Measurements from ENCODE around the gene PPP1R27. TPM values are rescaled to one million over a fixed set of nuclear protein-coding genes. Genes with fewer than 3 reads are reported as not detected.

Gene PPP1R27
- total and polyA plus RNA-seq, 7 donors, result 296 to 2,217 (median 976) TPM

DNA sequence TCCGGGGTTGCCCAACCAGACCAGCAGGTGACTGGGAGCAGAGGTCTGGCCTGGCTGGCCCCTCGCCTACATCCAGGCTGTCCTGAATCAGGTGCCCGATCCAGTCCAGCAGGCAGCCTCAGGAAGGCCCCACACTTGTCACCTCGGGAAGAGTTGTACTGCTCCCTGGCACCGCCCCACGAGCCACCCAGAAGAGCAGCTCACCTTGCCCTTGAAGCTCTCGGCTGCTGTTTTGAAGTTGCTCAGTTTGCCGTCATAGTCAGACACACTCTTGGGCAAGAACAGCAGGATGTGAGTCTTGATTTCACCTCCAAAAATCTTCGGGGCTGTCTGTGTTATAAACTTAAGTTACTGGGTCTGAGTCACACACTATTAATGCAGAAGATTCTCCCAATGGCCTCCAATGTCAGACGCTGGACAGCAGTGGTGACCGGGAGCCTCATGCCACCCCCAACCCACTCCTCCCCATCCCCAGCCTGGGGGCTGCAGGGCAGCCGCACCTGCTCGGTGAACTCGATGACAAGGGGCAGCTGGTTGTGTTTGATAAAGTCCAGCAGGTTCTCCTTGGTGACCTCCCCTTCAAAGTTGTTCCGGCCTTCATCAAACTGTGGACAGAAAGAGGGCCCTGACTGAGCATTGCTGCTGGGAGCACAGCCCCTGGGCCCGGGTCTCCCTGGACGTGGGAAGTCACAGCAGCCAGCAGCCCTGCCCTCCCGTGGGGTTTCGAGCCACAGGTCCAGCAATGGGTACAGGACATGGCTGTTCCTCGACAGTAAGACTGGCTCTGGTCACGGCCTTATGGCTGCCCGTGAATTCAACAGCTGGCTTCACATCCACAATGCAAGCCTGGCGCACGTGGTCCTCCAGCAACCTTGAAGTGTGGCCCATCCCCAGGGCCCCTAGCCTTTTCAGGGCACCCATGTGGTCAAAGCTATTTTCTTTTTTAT lies 12.2 kb upstream of the PPP1R27 start:
- no peak overlapping the region for H3K27ac ChIP-seq
- no peaks in the 10 kb centered on the region for H3K9me3 ChIP-seq
- H3K4me1 ChIP-seq, result peaks cover 16% of the 10 kb centered on the region
- intact Hi-C loops (cut with DNase I), result no loop called here
- no peak for TF ChIP-seq CTCF (IDR thresholded peaks at IDR 0.05)
- WGBS, 3 donors, result 85 to 91% (median 88%) methylated on average over 24 of the region's 24 CpGs
- H3K4me3 ChIP-seq, result no peak overlapping the region
- ATAC-seq (no peak), DNase-seq (no peak)
- H3K36me3 ChIP-seq (ENCODE audit: insufficient read depth in 1 of 2, low read depth in 1 of 2), result peaks cover 10 to 92% of the 10 kb centered on the region in 2 donors
- H3K27me3 ChIP-seq (ENCODE audit: insufficient read depth in 3 of 3, low read length in 2 of 3), result no peaks in the 10 kb centered on the region

- peaks cover 10 to 83% of the 10 kb centered on the region in 2 donors for H3K36me3 ChIP-seq (ENCODE audit: insufficient read depth in 1 of 2, low read depth in 1 of 2)
- ATAC-seq (no peak), DNase-seq (no peak)
- peaks cover 24% of the 10 kb centered on the region for H3K4me1 ChIP-seq
- no peak overlapping the region for H3K27ac ChIP-seq
- H3K9me3 ChIP-seq, result no peaks in the 10 kb centered on the region
- H3K27me3 ChIP-seq (ENCODE audit: insufficient read depth in 3 of 3, low read length in 2 of 3), result no peaks in the 10 kb centered on the region
- intact Hi-C loops (cut with DNase I), result no loop called here
- 92 to 94% (median 92%) methylated on average over 37 to 38 of the region's 38 CpGs for WGBS, 3 donors
- no peak overlapping the region for H3K4me3 ChIP-seq
- TF ChIP-seq CTCF (IDR thresholded peaks at IDR 0.05), result no peak
Observed at GRCh38 chr17:81845881-81846742, 11.3 kb upstream of the PPP1R27 start.

DNA sequence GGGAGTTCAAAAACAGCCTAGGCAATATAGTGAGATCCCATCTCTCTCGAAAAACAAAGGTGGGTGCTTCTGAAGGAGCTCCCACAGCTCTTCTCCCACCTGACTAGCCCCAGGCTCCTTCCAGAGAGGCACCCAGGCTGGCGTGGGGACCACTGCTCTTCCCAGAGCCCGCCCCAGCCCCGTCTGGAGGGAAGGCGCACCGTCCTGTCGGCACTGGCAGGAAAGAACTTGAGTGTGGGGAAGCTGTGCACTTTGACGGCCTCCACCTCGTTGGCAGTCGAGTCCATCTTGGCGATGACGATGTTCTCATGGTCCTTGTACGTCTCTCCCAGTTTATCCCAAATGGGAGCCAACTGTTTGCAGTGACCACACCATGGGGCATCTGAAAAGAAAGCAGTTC lies 10.5 kb upstream of the PPP1R27 start:
- H3K27me3 ChIP-seq (ENCODE audit: insufficient read depth in 3 of 3, low read length in 2 of 3), result no peaks in the 10 kb centered on the region
- TF ChIP-seq CTCF (IDR thresholded peaks at IDR 0.05), result no peak
- 87 to 94% (median 92%) methylated on average over 13 of the region's 13 CpGs for WGBS, 3 donors

DNA sequence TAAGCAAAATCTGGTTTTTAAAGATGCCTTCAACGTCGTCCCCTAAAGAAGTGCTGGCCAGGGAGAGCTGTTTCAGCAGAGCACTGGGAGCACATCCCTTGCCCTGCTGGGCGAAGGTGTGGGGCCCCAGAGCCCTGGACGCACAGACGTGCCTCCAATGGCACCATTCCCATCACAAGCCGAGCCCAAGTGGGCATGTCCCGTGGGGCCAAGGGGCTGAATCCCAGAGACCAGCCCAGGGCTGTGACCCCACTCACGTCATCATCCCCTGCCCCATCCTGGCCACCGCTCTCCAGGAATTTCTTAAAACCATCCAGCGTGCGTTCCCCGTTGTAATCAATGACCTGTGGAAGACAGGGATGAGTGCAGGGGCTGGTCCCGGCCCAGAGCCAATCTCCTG lies 10.0 kb upstream of the PPP1R27 start:
- intact Hi-C loops (cut with DNase I), result no loop called here
- Histone ChIP-seq H3K27me3 (ENCODE audit: insufficient read depth in 3 of 3, low read length in 2 of 3) (no peaks in the 10 kb centered on the region), H3K36me3 (ENCODE audit: insufficient read depth in 1 of 2, low read depth in 1 of 2) (peaks cover 10 to 72% of the 10 kb centered on the region in 2 donors), H3K27ac (peak overlapping the region; percentile 98), H3K4me1 (peaks cover 37% of the 10 kb centered on the region), H3K9me3 (no peaks in the 10 kb centered on the region), H3K4me3 (no peak overlapping the region)
- ATAC-seq (no peak), DNase-seq (no peak)
- no peak for TF ChIP-seq CTCF (IDR thresholded peaks at IDR 0.05)
- WGBS, 3 donors, result 81 to 86% (median 84%) methylated on average over 13 of the region's 13 CpGs

More for the DNA sequence above, 10.5 kb upstream of the PPP1R27 start:
- H3K4me1 ChIP-seq, result peaks cover 32% of the 10 kb centered on the region
- peaks cover 10 to 77% of the 10 kb centered on the region in 2 donors for H3K36me3 ChIP-seq (ENCODE audit: insufficient read depth in 1 of 2, low read depth in 1 of 2)
- no peaks in the 10 kb centered on the region for H3K9me3 ChIP-seq
- H3K27ac ChIP-seq, result no peak overlapping the region
- H3K4me3 ChIP-seq, result no peak overlapping the region
- DNase-seq (no peak), ATAC-seq (no peak)
- intact Hi-C loops (cut with DNase I), result no loop called here
